GM06990 (cell line): ENCODE data around the gene HPCA.

ENCODE experiments used
- DNase-seq: peaks from one replicate; pipeline ENCODE4 v3.0.0-alpha.2; 2011; ENCODE audit not compliant: insufficient read length; ENCODE audit errors: extremely low read depth
- H3K27me3 ChIP-seq: replicated peaks from 2 replicates; pipeline ENCODE4 v1.6.0; 2011; ENCODE audit warnings: low read length; ENCODE audit not compliant: control insufficient read depth, insufficient read depth
- H3K36me3 ChIP-seq: 2 replicates; pipeline ENCODE4 v1.5.1; 2011; ENCODE audit warnings: low read length; ENCODE audit not compliant: control insufficient read depth, insufficient read depth
- H3K4me3 ChIP-seq: replicated peaks from 2 replicates; pipeline ENCODE4 v1.5.1; 2011; ENCODE audit warnings: low read depth, mild to moderate bottlenecking, control low read depth, low read length
- TF ChIP-seq, protein P1 (sequence below): IDR thresholded peaks from 2 replicates; pipeline ENCODE4 v1.5.1; 2011; ENCODE audit warnings: low read length, control low read depth, mild to moderate bottlenecking, inconsistent platforms; ENCODE audit not compliant: insufficient read depth, poor library complexity, severe bottlenecking

The HPCA gene

DNA sequence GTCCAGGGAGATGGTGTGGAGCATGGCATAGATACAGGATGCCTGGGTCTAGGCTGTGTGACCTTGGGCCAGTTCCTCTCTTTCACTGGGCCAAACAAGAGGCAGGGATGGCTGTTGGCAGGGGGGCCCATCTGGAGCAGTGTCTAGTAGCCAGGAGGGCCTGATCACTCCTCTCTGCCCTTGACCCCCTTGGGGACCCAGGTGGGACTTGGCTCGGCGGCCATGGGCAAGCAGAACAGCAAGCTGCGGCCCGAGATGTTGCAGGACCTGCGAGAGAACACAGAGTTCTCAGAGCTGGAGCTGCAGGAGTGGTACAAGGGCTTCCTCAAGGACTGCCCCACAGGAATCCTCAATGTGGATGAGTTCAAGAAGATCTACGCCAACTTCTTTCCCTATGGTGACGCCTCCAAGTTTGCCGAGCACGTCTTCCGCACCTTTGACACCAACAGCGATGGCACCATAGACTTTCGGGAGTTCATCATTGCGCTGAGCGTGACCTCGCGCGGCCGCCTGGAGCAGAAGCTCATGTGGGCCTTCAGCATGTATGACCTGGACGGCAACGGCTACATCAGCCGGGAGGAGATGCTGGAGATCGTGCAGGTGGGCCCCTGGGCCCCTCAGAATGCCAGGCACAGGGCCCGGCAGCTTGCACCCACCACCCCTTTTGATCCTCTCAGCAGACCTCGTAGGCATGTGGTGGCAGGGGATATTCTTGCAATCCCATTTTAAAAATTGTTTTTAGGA is 2.6 kb downstream of the HPCA start:
- TF ChIP-seq, protein P1, sequence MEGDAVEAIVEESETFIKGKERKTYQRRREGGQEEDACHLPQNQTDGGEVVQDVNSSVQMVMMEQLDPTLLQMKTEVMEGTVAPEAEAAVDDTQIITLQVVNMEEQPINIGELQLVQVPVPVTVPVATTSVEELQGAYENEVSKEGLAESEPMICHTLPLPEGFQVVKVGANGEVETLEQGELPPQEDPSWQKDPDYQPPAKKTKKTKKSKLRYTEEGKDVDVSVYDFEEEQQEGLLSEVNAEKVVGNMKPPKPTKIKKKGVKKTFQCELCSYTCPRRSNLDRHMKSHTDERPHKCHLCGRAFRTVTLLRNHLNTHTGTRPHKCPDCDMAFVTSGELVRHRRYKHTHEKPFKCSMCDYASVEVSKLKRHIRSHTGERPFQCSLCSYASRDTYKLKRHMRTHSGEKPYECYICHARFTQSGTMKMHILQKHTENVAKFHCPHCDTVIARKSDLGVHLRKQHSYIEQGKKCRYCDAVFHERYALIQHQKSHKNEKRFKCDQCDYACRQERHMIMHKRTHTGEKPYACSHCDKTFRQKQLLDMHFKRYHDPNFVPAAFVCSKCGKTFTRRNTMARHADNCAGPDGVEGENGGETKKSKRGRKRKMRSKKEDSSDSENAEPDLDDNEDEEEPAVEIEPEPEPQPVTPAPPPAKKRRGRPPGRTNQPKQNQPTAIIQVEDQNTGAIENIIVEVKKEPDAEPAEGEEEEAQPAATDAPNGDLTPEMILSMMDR = no peak
- Histone ChIP-seq H3K4me3 (no peak overlapping the region), H3K27me3 (peaks cover 7% of the 10 kb centered on the region), H3K36me3 (no peaks in the 10 kb centered on the region)
- no peak for DNase-seq

DNA sequence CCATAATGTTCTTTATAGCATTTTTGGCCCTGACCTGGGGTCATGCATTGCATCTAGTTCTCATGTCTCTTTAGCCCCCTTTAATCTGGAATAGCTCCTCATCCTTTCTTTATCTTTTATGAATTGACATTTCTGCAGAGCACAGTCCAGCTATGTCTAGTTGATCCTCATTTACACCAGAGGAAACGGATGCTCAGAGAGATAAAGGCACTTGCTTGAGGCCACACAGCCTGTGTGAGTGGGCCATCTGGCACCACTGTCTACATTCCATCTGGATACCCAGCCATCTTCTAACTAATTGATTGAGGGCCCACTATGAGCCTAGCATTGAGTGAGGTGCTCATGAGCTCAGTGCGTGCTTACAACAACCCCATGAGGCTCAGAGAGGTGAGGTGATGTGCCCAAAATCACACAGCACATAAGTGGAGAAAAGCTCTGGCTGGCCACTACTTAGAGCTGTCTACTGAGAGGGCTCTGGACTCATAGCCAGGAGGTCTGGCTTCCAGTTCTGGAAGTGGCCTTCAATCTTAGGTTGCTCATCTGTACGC is 3.5 kb downstream of the HPCA start:
- H3K27me3 ChIP-seq = peaks cover 7% of the 10 kb centered on the region
- H3K4me3 ChIP-seq = no peak overlapping the region
- TF ChIP-seq, protein P1 = no peak
- DNase-seq = no peak
- H3K36me3 ChIP-seq = no peaks in the 10 kb centered on the region

DNA sequence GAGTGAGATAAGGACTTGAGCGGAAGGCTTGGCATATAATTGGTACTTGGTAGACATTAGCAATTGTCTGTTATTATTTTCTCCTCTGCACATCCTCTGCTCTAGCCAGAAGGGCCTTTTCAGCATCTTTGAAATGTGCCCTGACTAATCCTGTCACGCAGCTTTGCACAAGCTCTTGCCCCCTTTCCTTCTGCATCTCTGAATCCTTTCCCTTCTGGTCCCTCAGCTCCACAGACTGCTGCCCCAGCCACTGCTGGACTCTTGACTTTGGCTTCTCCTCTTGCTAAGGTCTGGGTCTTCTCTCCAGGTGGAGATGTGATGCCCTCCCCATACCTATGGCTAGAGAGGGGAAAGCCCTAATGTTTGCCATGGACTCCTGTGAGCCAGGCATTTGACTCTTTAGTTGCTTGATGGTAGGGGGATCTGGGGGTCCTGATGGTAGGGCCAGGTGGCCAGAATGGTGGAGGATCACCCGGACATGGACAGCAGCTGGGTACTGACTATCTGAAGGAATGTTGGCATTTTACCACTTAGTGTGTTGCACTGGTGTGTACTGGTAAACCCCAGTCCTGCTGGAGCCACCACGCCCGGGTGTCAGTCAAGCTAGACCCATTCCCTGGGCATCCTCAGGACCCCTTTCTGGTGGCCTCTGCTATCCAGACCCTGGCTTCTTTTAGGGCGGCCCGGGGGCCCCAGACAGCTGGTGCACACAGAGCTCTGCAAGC is 4.4 kb downstream of the HPCA start:
- Histone ChIP-seq H3K27me3 (peaks cover 7% of the 10 kb centered on the region), H3K36me3 (no peaks in the 10 kb centered on the region), H3K4me3 (no peak overlapping the region)
- DNase-seq = no peak
- TF ChIP-seq, protein P1 = no peak

DNA sequence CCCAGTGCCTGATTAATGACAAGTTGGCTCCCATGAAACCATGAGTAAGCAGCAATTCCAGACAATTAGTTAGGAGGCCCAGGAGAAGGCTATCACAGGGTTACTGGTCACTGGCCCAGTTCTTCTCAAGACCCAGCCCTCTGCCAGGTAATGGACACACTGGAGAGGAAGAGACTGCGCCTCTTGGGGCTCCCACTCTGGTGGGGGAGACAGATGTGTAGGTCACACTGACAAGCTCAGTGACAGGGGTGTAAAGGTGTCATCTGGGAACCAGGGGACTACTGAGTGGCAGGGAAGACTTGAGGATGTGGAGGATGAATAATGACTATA is 4.9 kb downstream of the HPCA start:
- TF ChIP-seq, protein P1 = no peak
- no peak for DNase-seq
- Histone ChIP-seq H3K27me3 (peaks cover 7% of the 10 kb centered on the region), H3K4me3 (no peak overlapping the region), H3K36me3 (no peaks in the 10 kb centered on the region)

DNA sequence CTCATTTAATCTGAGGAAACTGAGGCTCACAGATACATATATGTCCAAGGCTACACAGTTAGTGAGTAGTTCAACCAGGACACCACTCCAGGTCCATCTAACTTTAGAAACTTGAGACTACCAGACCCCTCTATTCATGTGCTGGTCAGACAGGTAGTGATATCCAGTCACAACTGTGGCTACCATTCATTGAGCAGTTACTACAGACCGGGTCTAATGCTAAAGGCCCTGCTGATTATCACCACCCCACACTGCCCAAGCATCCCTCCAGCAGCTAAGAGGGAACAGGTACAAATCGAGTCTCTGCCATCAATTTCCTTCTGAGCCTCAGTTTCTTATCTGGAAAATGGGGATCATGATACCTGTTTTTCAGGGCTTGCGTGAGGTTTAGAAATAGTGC is 5.3 kb downstream of the HPCA start:
- Histone ChIP-seq H3K36me3 (no peaks in the 10 kb centered on the region), H3K27me3 (peaks cover 7% of the 10 kb centered on the region), H3K4me3 (no peak overlapping the region)
- TF ChIP-seq, protein P1 = no peak
- no peak for DNase-seq
